ENCODE data around the gene SARM1.
A peak's percentile ranks its signal among the peaks of the same experiment; 100 is the strongest.

Gene SARM1

GRCh38 chr17:28397687-28398279, 26.3 kb downstream of the SARM1 start:
- H3K36me3 Mint-ChIP-seq (ENCODE audit: insufficient read depth), result peaks cover 6% of the 10 kb centered on the region
- DNase-seq, result no peak
- H3K4me1 Mint-ChIP-seq (ENCODE audit: low read depth in 2 of 2), result peaks cover 0 to 3% of the 10 kb centered on the region in 2 donors
- H3K27ac Mint-ChIP-seq, result peak overlapping the region; percentile 33 to 56
- no peak overlapping the region for H3K4me3 Mint-ChIP-seq
- ATAC-seq (replicated peaks), result no peak
- H3K27me3 Mint-ChIP-seq, result no peaks in the 10 kb centered on the region
- no peaks in the 10 kb centered on the region for H3K9me3 Mint-ChIP-seq

GRCh38 chr17:28398280-28398981, 26.9 kb downstream of the SARM1 start:
- ATAC-seq (replicated peaks) (no peak), DNase-seq (no peak)
- H3K9me3 Mint-ChIP-seq, result no peaks in the 10 kb centered on the region
- no peaks in the 10 kb centered on the region for H3K27me3 Mint-ChIP-seq
- no peak overlapping the region for H3K4me3 Mint-ChIP-seq
- H3K4me1 Mint-ChIP-seq (ENCODE audit: low read depth in 2 of 2), result peaks cover 0 to 3% of the 10 kb centered on the region in 2 donors
- peak overlapping the region; percentile 33 to 56 for H3K27ac Mint-ChIP-seq
- peaks cover 4% of the 10 kb centered on the region for H3K36me3 Mint-ChIP-seq (ENCODE audit: insufficient read depth)

GRCh38 chr17:28399808-28400207, 28.3 kb downstream of the SARM1 start:
- no peaks in the 10 kb centered on the region for H3K36me3 Mint-ChIP-seq (ENCODE audit: insufficient read depth)
- ATAC-seq (replicated peaks) (no peak), DNase-seq (no peak)
- H3K4me1 Mint-ChIP-seq (ENCODE audit: low read depth in 2 of 2), result peaks cover 0 to 3% of the 10 kb centered on the region in 2 donors
- H3K27me3 Mint-ChIP-seq, result no peaks in the 10 kb centered on the region
- H3K27ac Mint-ChIP-seq, result peak overlapping the region; percentile 23 to 38
- H3K4me3 Mint-ChIP-seq, result no peak overlapping the region
- no peaks in the 10 kb centered on the region for H3K9me3 Mint-ChIP-seq

GRCh38 chr17:28402224-28402630, 30.7 kb downstream of the SARM1 start:
- Mint-ChIP-seq H3K4me1 (ENCODE audit: low read depth in 2 of 2) (peaks cover 0 to 9% of the 10 kb centered on the region in 2 donors), H3K36me3 (ENCODE audit: insufficient read depth) (peaks cover 3% of the 10 kb centered on the region), H3K9me3 (no peaks in the 10 kb centered on the region), H3K27me3 (peaks cover 1 to 3% of the 10 kb centered on the region in 2 donors), H3K27ac (peak overlapping the region; percentile 9 to 60), H3K4me3 (no peak overlapping the region)
- DNase-seq (no peak), ATAC-seq (replicated peaks) (no peak)

- peaks cover 0 to 9% of the 10 kb centered on the region in 2 donors for H3K4me1 Mint-ChIP-seq (ENCODE audit: low read depth in 2 of 2)
- no peak overlapping the region for H3K4me3 Mint-ChIP-seq
- no peak for ATAC-seq (replicated peaks)
- no peak for DNase-seq
- H3K27me3 Mint-ChIP-seq, result peaks cover 7 to 9% of the 10 kb centered on the region in 2 donors
- peaks cover 3% of the 10 kb centered on the region for H3K36me3 Mint-ChIP-seq (ENCODE audit: insufficient read depth)
- no peak overlapping the region for H3K27ac Mint-ChIP-seq
- H3K9me3 Mint-ChIP-seq, result no peaks in the 10 kb centered on the region
These were observed 31.4 kb downstream of the SARM1 start for GRCh38 chr17:28402844-28403243.

GRCh38 chr17:28404007-28404406, 32.5 kb downstream of the SARM1 start:
- Mint-ChIP-seq H3K27ac (no peak overlapping the region), H3K36me3 (ENCODE audit: insufficient read depth) (peaks cover 3% of the 10 kb centered on the region), H3K9me3 (no peaks in the 10 kb centered on the region), H3K4me3 (peak overlapping the region; percentile 55 to 74), H3K4me1 (ENCODE audit: low read depth in 2 of 2) (peaks cover 0 to 9% of the 10 kb centered on the region in 2 donors), H3K27me3 (peaks cover 17 to 20% of the 10 kb centered on the region in 2 donors)
- ATAC-seq (replicated peaks), result no peak
- DNase-seq, result no peak

- H3K4me3 Mint-ChIP-seq, result peak overlapping the region in 1 of 2 donors; percentile 74
- peaks cover 3% of the 10 kb centered on the region for H3K36me3 Mint-ChIP-seq (ENCODE audit: insufficient read depth)
- peaks cover 0 to 9% of the 10 kb centered on the region in 2 donors for H3K4me1 Mint-ChIP-seq (ENCODE audit: low read depth in 2 of 2)
- H3K27me3 Mint-ChIP-seq, result peaks cover 17 to 20% of the 10 kb centered on the region in 2 donors
- H3K27ac Mint-ChIP-seq, result no peak overlapping the region
- DNase-seq (no peak), ATAC-seq (replicated peaks) (no peak)
- no peaks in the 10 kb centered on the region for H3K9me3 Mint-ChIP-seq
These were observed 32.9 kb downstream of the SARM1 start for GRCh38 chr17:28404461-28404811.

- peak overlapping the region in 1 of 2 donors; percentile 72 for H3K27ac Mint-ChIP-seq
- peaks cover 0 to 9% of the 10 kb centered on the region in 2 donors for H3K4me1 Mint-ChIP-seq (ENCODE audit: low read depth in 2 of 2)
- no peak for DNase-seq
- H3K27me3 Mint-ChIP-seq, result peaks cover 17 to 20% of the 10 kb centered on the region in 2 donors
- no peak for ATAC-seq (replicated peaks)
- H3K4me3 Mint-ChIP-seq, result peak overlapping the region; percentile 73 to 74
- H3K36me3 Mint-ChIP-seq (ENCODE audit: insufficient read depth), result peaks cover 3% of the 10 kb centered on the region
- H3K9me3 Mint-ChIP-seq, result no peaks in the 10 kb centered on the region
These were observed 33.5 kb downstream of the SARM1 start for GRCh38 chr17:28404812-28405570.

GRCh38 chr17:28405632-28406472, 34.4 kb downstream of the SARM1 start, which contains the start of gene SLC46A1:
Gene SLC46A1, minus strand, starts transcription at chr17:28406212. Its CDS starts 98 bp downstream, at chr17:28406114.
- H3K4me1 Mint-ChIP-seq (ENCODE audit: low read depth in 2 of 2), result peaks cover 0 to 9% of the 10 kb centered on the region in 2 donors
- peaks cover 3% of the 10 kb centered on the region for H3K36me3 Mint-ChIP-seq (ENCODE audit: insufficient read depth)
- H3K27me3 Mint-ChIP-seq, result peaks cover 17 to 20% of the 10 kb centered on the region in 2 donors
- H3K27ac Mint-ChIP-seq, result peak within 1 kb of the TSS in 1 of 2 donors; percentile 72
- peak within 1 kb of the TSS; percentile 73 to 74 for H3K4me3 Mint-ChIP-seq
- DNase-seq (peak in 2 of 3 experiments; percentile 11 to 13), ATAC-seq (replicated peaks) (peak; percentile 66)
- H3K9me3 Mint-ChIP-seq, result no peaks in the 10 kb centered on the region

GRCh38 chr17:28406473-28406814, 35.0 kb downstream of the SARM1 start:
- peaks cover 3% of the 10 kb centered on the region for H3K36me3 Mint-ChIP-seq (ENCODE audit: insufficient read depth)
- ATAC-seq (replicated peaks), result peak; percentile 27
- H3K27ac Mint-ChIP-seq, result no peak overlapping the region
- DNase-seq, result no peak
- peaks cover 17 to 20% of the 10 kb centered on the region in 2 donors for H3K27me3 Mint-ChIP-seq
- H3K9me3 Mint-ChIP-seq, result no peaks in the 10 kb centered on the region
- peaks cover 0 to 9% of the 10 kb centered on the region in 2 donors for H3K4me1 Mint-ChIP-seq (ENCODE audit: low read depth in 2 of 2)
- H3K4me3 Mint-ChIP-seq, result peak overlapping the region; percentile 64 to 74

- Mint-ChIP-seq H3K9me3 (no peaks in the 10 kb centered on the region), H3K27ac (no peak overlapping the region)
These were observed 35.9 kb downstream of the SARM1 start for GRCh38 chr17:28407130-28407973.

GRCh38 chr17:28407974-28408306, 36.4 kb downstream of the SARM1 start:
- ATAC-seq (replicated peaks) (no peak), DNase-seq (no peak)
- H3K9me3 Mint-ChIP-seq, result no peaks in the 10 kb centered on the region
- H3K27me3 Mint-ChIP-seq, result peaks cover 17 to 20% of the 10 kb centered on the region in 2 donors
- no peak overlapping the region for H3K27ac Mint-ChIP-seq
- no peak overlapping the region for H3K4me3 Mint-ChIP-seq
- peaks cover 0 to 6% of the 10 kb centered on the region in 2 donors for H3K4me1 Mint-ChIP-seq (ENCODE audit: low read depth in 2 of 2)
- peaks cover 3% of the 10 kb centered on the region for H3K36me3 Mint-ChIP-seq (ENCODE audit: insufficient read depth)

More at GRCh38 chr17:28407130-28407973, 35.9 kb downstream of the SARM1 start:
- ATAC-seq (replicated peaks) (no peak), DNase-seq (no peak)
- Mint-ChIP-seq H3K4me1 (ENCODE audit: low read depth in 2 of 2) (peaks cover 0 to 6% of the 10 kb centered on the region in 2 donors), H3K27me3 (peaks cover 17 to 20% of the 10 kb centered on the region in 2 donors), H3K4me3 (no peak overlapping the region), H3K36me3 (ENCODE audit: insufficient read depth) (peaks cover 3% of the 10 kb centered on the region)

Measured in effector memory CD8-positive, alpha-beta T cell (primary cell).